Keratinocyte (primary cell): ENCODE measurements around the gene MRGPRD. TPM values are rescaled to one million over a fixed set of nuclear protein-coding genes. Genes with fewer than 3 reads are reported as not detected.

Source experiments
- DNase-seq: peaks from one replicate; pipeline ENCODE4 v3.0.0-alpha.2; 2011; ENCODE audit warnings: low read depth, missing footprints, low spot score
- FAIRE-seq: peaks from 2 replicates; lab custom pipeline; 2011; peaks lifted over from hg19 to GRCh38; lab: Jason Lieb, UNC
- H2AFZ ChIP-seq: 2 replicates; pipeline ENCODE4 v1.6.0; 2012; ENCODE audit warnings: low read length, control low read depth, inconsistent platforms; ENCODE audit not compliant: control insufficient read depth
- H3K27ac ChIP-seq: 2 replicates; pipeline ENCODE4 v1.5.1; 2011; ENCODE audit warnings: low read length; ENCODE audit not compliant: control insufficient read depth, insufficient read depth
- H3K27me3 ChIP-seq: 3 replicates; pipeline ENCODE4 v1.6.0; 2011; ENCODE audit warnings: low read length; ENCODE audit not compliant: control insufficient read depth, insufficient read depth; ENCODE audit errors: extremely low read depth
- H3K36me3 ChIP-seq, 2 experiments: 2 replicates in 1 of 2; 3 replicates in 1 of 2; pipeline ENCODE4 v1.5.1; 2011; ENCODE audit warnings: low read length in 2 of 2, mild to moderate bottlenecking in 1 of 2; ENCODE audit not compliant: control insufficient read depth in 2 of 2, insufficient read depth in 2 of 2; ENCODE audit errors: extremely low read depth in 1 of 2
- H3K4me1 ChIP-seq: 3 replicates; pipeline ENCODE4 v1.5.1; 2011; ENCODE audit warnings: low read length; ENCODE audit not compliant: control insufficient read depth, insufficient read depth; ENCODE audit errors: extremely low read depth
- H3K4me2 ChIP-seq: 3 replicates; pipeline ENCODE4 v1.6.0; 2011; ENCODE audit warnings: low read depth, low read length; ENCODE audit not compliant: control insufficient read depth, insufficient read depth; ENCODE audit errors: extremely low read depth
- H3K4me3 ChIP-seq, 3 experiments: fragments of 200-600 bp in 1 of 3; sonication (generic) in 1 of 3; 2 replicates in 2 of 3; 3 replicates in 1 of 3; pipeline ENCODE4 v1.5.1; 2011 to 2016; ENCODE audit warnings: low read length in 3 of 3, mild to moderate bottlenecking in 3 of 3, control low read depth in 2 of 3, inconsistent platforms in 1 of 3, low read depth in 1 of 3, mixed read lengths in 1 of 3, mixed run types in 1 of 3, moderate library complexity in 1 of 3; ENCODE audit not compliant: control insufficient read depth in 2 of 3, insufficient read depth in 2 of 3; ENCODE audit errors: extremely low read depth in 1 of 3
- H3K79me2 ChIP-seq: 2 replicates; pipeline ENCODE4 v1.6.0; 2012; ENCODE audit warnings: low read length; ENCODE audit not compliant: control insufficient read depth, insufficient read depth
- H3K9ac ChIP-seq: 3 replicates; pipeline ENCODE4 v1.6.0; 2011; ENCODE audit warnings: low read length; ENCODE audit not compliant: control insufficient read depth, insufficient read depth; ENCODE audit errors: extremely low read depth
- H3K9me1 ChIP-seq: 3 replicates; pipeline ENCODE4 v1.6.0; 2011; ENCODE audit warnings: low read length; ENCODE audit not compliant: control insufficient read depth, insufficient read depth; ENCODE audit errors: extremely low read depth
- H3K9me3 ChIP-seq: 2 replicates; pipeline ENCODE4 v1.5.1; 2012; ENCODE audit warnings: low read depth, low read length; ENCODE audit not compliant: control insufficient read depth
- H4K20me1 ChIP-seq: 3 replicates; pipeline ENCODE4 v1.6.0; 2011; ENCODE audit warnings: low read length; ENCODE audit not compliant: control insufficient read depth, insufficient read depth; ENCODE audit errors: extremely low read depth
- CTCF ChIP-seq, 3 experiments: IDR thresholded peaks in 1 of 3; conservative IDR thresholded peaks in 1 of 3; optimal IDR thresholded peaks in 1 of 3; 2 replicates in 2 of 3; 3 replicates in 1 of 3; pipeline versions ENCODE3 to v1.5.1; 2011; ENCODE audit warnings: low read length in 3 of 3, mild to moderate bottlenecking in 3 of 3, moderate library complexity in 2 of 3, control low read depth in 1 of 3, inconsistent platforms in 1 of 3; ENCODE audit not compliant: insufficient read depth in 2 of 3; ENCODE audit errors: extremely low read depth in 1 of 3
- EZH2 ChIP-seq: IDR thresholded peaks from one replicate; pipeline ENCODE4 v1.6.1; 2012; ENCODE audit warnings: inconsistent platforms, mild to moderate bottlenecking, low read length, moderate library complexity
- dilution Hi-C: fragments of 300-500 bp; cut with MboI; formaldehyde crosslinking; loops from one replicate; pipeline ENCODE4 v1.7.0; 2020; ENCODE audit warnings: low sequenced_read_pairs; ENCODE audit not compliant: extremely low pct_ligation_motif_present
- polyA plus RNA-seq, 5 experiments: library from polyadenylated mRNA; depleted of rRNA in 3 of 5; stranded (reverse) in 3 of 5; stranded (forward) in 1 of 5; unstranded in 1 of 5; fragments of >200 nt; gene quantifications; 1 replicate in 1 of 5; 2 replicates in 3 of 5; 3 replicates in 1 of 5; pipeline versions ENCODE4 v1.2.1 to v1.2.3, GENCODE V29; 2011 to 2012; ENCODE audit warnings: missing spikeins in 2 of 5, low read depth in 1 of 5, low replicate concordance in 1 of 5

The MRGPRD gene
- polyA plus RNA-seq, 1 donor (not counting 4 experiments of a cell fraction or from before 2014, with no cell fraction given) = not detected

- dilution Hi-C loops = no loop called here
- TF ChIP-seq CTCF (optimal IDR thresholded peaks at IDR 0.05 in 1 of 3, IDR thresholded peaks at IDR 0.05 in 1 of 3, conservative IDR thresholded peaks at IDR 0.05 in 1 of 3; ENCODE audit: extremely low read depth in 1 of 3, insufficient read depth in 2 of 3, low read length in 3 of 3) (no peak), EZH2 (no peak)
- peaks cover 4% of the 10 kb centered on the region for H3K4me1 ChIP-seq
These were observed 21.1 kb downstream of the MRGPRD start for GRCh38 chr11:68959465-68960293.

GRCh38 chr11:68958211-68958610 is 22.6 kb downstream of the MRGPRD start:
- Histone ChIP-seq H3K9ac (no peak overlapping the region), H3K4me1 (peaks cover 4% of the 10 kb centered on the region), H3K9me1 (no peaks in the 10 kb centered on the region), H3K4me3 (no peak overlapping the region), H3K79me2 (no peaks in the 10 kb centered on the region), H3K4me2 (no peak overlapping the region), H3K27ac (no peak overlapping the region), H4K20me1 (no peaks in the 10 kb centered on the region), H3K36me3 (no peaks in the 10 kb centered on the region), H3K27me3 (no peaks in the 10 kb centered on the region), H3K9me3 (no peaks in the 10 kb centered on the region), H2AFZ (no peak overlapping the region)
- TF ChIP-seq EZH2 = no peak
- no peak for TF ChIP-seq CTCF (optimal IDR thresholded peaks at IDR 0.05 in 1 of 3, IDR thresholded peaks at IDR 0.05 in 1 of 3, conservative IDR thresholded peaks at IDR 0.05 in 1 of 3; ENCODE audit: extremely low read depth in 1 of 3, insufficient read depth in 2 of 3, low read length in 3 of 3)
- dilution Hi-C loops = no loop called here
- no peak for FAIRE-seq
- no peak for DNase-seq

More at GRCh38 chr11:68959465-68960293, 21.1 kb downstream of the MRGPRD start:
- Histone ChIP-seq H3K4me3 (no peak overlapping the region), H3K4me2 (no peak overlapping the region), H4K20me1 (no peaks in the 10 kb centered on the region), H3K9me3 (peaks cover 3% of the 10 kb centered on the region), H3K27me3 (no peaks in the 10 kb centered on the region), H3K36me3 (no peaks in the 10 kb centered on the region), H3K9me1 (no peaks in the 10 kb centered on the region), H2AFZ (no peak overlapping the region), H3K9ac (no peak overlapping the region), H3K27ac (no peak overlapping the region), H3K79me2 (no peaks in the 10 kb centered on the region)
- DNase-seq = no peak
- FAIRE-seq = no peak
